NOMO-1 treated with dmso at 0.1 percent for 144 hours (cell line): Measurements from ENCODE around the gene CARF.

Experiments used
- DNase-seq: peaks from one replicate; lab custom pipeline; 2025; ENCODE audit not compliant: unreplicated experiment; lab: John Stamatoyannopoulos, UW

CARF gene

GRCh38 chr2:203018181-203018580 is 106.1 kb downstream of the CARF start:
- DNase-seq = no peak

GRCh38 chr2:203019142-203019541 is 107.1 kb downstream of the CARF start:
- DNase-seq = no peak

DNA sequence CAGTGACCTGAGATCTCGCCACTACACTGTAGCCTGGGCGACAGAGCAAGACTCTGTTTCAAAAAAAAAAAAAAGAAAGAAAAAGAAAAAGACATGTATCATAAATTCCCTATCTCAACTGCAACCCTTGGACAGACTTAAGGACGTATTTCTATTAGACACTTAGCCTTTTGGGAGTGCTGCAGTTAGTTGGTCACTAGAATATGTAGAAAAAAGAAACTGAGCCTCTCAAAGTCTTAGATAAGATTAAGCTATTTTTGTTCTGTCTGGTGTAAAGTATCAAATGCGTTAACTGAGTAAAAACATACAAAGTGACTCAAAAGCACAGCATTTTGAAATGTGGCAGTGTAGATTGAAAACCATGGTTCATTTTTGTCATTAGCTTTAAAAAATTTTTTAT is 109.9 kb downstream of the CARF start:
- no peak for DNase-seq

GRCh38 chr2:203022751-203023150 is 110.7 kb downstream of the CARF start:
- no peak for DNase-seq

- DNase-seq = no peak
These were observed 113.5 kb downstream of the CARF start for GRCh38 chr2:203025592-203025991.

DNA sequence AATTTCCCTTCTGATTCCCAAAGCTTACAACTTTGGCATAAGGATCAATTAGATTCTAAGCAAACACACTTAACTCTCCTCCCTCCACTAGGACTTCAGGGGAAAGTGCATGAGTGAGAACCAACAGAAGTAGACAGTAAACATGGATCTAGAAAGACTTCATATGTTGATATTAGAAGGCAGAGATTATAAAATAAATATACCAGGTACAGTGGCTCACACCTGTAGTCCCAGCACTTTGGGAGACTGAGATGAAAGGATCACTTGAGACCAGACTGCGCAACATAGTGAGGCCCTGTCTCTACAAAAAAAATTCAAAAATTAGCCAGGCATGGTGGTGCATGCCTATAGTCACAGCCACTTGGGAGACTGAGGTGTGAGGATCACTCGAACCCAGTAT is 118.5 kb downstream of the CARF start:
- DNase-seq = no peak

GRCh38 chr2:203030991-203031390 is 118.9 kb downstream of the CARF start:
- DNase-seq = no peak

- no peak for DNase-seq
These were observed 121.3 kb downstream of the CARF start for GRCh38 chr2:203033395-203033794.

DNA sequence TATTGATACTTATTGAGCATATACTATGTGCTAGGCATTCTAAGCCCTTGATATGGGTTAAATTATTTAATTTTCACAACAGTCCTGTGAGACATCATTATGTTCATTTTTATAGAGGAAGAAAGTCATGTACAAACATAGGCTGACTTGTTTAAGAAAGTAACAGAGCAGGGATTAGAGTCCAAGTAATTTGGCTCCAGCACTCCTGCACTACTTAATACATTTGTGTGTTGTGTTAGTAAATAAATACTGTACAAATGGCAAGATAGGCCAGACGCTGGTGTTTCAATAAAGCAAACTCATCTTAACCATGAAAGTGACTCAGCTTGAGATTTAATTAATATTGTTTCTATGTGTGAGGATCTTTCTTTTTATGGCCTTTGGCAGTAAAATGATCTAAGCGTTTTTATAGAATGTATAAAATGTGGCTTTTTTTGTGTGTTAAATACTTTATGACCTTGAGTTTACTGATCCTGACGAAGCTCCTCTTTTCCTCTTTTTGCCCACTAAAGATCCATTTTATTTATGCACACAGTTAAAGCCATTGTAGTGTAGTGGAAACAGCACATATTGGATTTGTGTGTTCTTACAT is 123.9 kb downstream of the CARF start:
- no peak for DNase-seq
